ENCODE measurements around the gene CYP21A2. TPM values are rescaled to one million over a fixed set of nuclear protein-coding genes. Genes with fewer than 3 reads are reported as not detected.
A peak's percentile ranks its signal among the peaks of the same experiment; 100 is the strongest.

The CYP21A2 gene
- total and polyA plus RNA-seq, 3 experiments from 2014 or later: 0.37 to 0.40 TPM; not detected in 1

DNA sequence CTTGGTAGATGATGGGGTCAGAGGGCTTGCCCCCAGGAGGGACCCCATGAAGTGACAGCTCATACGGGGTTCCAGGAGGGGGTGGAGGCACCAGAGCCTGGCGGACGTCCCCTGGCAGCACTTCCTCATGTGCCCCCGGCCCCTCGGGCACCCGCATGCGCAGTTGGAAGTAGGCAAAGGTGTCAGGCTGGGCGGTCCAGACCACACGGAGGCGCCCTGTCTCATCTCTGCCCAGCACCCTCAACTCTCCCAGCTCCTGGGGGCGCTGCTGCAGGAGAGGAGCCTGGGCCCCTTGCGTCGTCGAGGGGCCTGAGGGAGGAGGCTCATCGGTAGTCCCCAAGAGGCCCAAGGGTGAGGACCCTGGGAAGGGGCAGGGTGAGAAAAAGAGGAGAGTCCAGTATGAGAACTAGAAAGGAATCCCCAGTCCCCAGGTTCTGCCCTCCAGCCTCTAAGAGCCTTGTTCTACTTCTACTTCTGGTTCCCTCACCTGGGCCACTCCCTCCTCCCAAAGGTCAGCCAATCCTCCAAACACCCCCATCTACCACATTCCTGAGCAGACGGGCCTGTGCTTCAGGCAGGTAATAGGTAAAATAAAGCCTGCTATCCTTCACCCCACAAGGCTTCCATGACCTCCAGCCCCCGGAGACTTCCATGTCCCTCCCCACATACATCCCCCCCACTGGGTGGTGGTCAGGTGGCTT lies 47.7 kb downstream of the CYP21A2 start:
- no peaks in the 10 kb centered on the region for H3K9me3 Mint-ChIP-seq
- H3K36me3 ChIP-seq (ENCODE audit: insufficient read depth, low read length): no peaks in the 10 kb centered on the region
- peaks cover 0 to 5% (median 0%) of the 10 kb centered on the region in 3 donors for H3K36me3 Mint-ChIP-seq
- H3K4me3 Mint-ChIP-seq: peak overlapping the region in 2 of 7 donors; percentile 6 to 40
- H3K27ac Mint-ChIP-seq: no peak overlapping the region
- no peak overlapping the region for H3K4me3 ChIP-seq (ENCODE audit: low read length)
- H3K9me3 ChIP-seq (ENCODE audit: low read length): no peaks in the 10 kb centered on the region
- ChIA-PET CTCF (interaction anchor here (1.0 to 1.7 kb wide), 2 partner anchors 9 to 66 kb away, joined by 3 to 4 read pairs; partner anchors contain the start of gene PRRT1), POLR2A (no interaction called here)
- H3K27me3 Mint-ChIP-seq: peaks cover 18 to 41% of the 10 kb centered on the region in 2 donors
- DNase-seq: no peak
- no peaks in the 10 kb centered on the region for H3K4me1 ChIP-seq (ENCODE audit: insufficient read depth, low read length)
- H3K27ac ChIP-seq (ENCODE audit: low read depth, low read length): no peak overlapping the region
- no peaks in the 10 kb centered on the region for H3K27me3 ChIP-seq (ENCODE audit: insufficient read depth, low read length, poor library complexity, severe bottlenecking)
- peaks cover 0 to 6% (median 0%) of the 10 kb centered on the region in 3 donors for H3K4me1 Mint-ChIP-seq

DNA sequence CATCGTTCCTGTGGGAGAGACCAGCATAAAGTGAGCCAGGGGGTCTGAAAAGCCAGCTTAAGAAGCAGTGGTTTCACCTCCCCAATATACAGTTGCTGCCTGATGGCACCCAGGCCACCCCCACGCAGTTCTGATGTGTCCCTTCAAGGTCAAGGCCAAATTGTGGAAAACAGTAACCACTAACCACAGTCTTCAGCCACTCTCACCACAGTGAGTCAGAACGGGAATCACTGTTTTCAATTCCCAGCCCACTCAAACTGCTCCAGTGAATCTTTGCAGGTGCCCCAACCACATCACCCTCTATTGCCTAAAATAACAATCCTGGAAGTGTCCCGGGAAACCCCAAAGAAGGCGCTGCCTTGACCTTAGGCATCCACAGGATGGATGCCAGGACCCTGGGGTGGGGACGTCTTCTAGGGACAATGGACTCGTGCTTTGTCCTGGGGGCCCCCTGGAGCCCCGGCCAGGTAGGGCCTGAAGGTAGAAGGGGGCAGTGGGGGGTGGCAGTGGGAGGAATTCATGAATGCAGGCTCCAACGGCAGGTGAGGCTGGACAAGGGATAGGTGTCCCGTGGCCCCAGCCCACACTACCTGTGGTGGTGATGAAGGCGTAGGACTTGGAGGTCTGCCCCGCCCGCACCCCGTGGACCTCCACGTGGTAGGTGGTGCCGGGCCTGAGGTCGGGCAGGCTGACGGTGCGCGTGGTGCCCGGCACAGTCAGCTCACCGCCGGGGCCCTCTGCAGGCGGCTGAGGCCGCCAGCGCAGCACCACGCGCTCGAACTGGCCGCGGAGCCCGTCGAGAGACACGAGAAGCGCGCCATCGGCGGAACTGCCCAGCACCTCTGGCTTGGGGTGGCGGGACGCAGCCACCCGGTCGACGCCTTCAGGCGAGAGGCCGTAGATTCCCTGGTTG lies 48.7 kb downstream of the CYP21A2 start:
- DNase-seq: no peak
- POLR2A ChIA-PET: no interaction called here
- no peaks in the 10 kb centered on the region for H3K36me3 ChIP-seq (ENCODE audit: insufficient read depth, low read length)
- H3K4me1 ChIP-seq (ENCODE audit: insufficient read depth, low read length): no peaks in the 10 kb centered on the region
- no peaks in the 10 kb centered on the region for H3K27me3 ChIP-seq (ENCODE audit: insufficient read depth, low read length, poor library complexity, severe bottlenecking)
- H3K27me3 Mint-ChIP-seq: peaks cover 19 to 41% of the 10 kb centered on the region in 2 donors
- no peak overlapping the region for H3K27ac ChIP-seq (ENCODE audit: low read depth, low read length)
- CTCF ChIA-PET: interaction anchor here (0.9 to 1.2 kb wide), 2 partner anchors 159 to 699 kb away, joined by 3 to 4 read pairs; no protein-coding TSS in a partner anchor
- H3K27ac Mint-ChIP-seq: no peak overlapping the region
- peaks cover 0 to 6% (median 0%) of the 10 kb centered on the region in 3 donors for H3K4me1 Mint-ChIP-seq
- peaks cover 0 to 5% (median 0%) of the 10 kb centered on the region in 3 donors for H3K36me3 Mint-ChIP-seq
- H3K4me3 Mint-ChIP-seq: peak overlapping the region in 5 of 7 donors; percentile 15 to 82 (median 24)
- H3K9me3 Mint-ChIP-seq: no peaks in the 10 kb centered on the region
- H3K9me3 ChIP-seq (ENCODE audit: low read length): no peaks in the 10 kb centered on the region
- H3K4me3 ChIP-seq (ENCODE audit: low read length): no peak overlapping the region

- CTCF ChIA-PET: interaction anchor here (0.9 to 1.2 kb wide), 3 partner anchors 10 to 698 kb away, joined by 3 to 4 read pairs (median 3); no protein-coding TSS in a partner anchor
- POLR2A ChIA-PET: no interaction called here
- no peaks in the 10 kb centered on the region for H3K36me3 ChIP-seq (ENCODE audit: insufficient read depth, low read length)
- no peak overlapping the region for H3K27ac ChIP-seq (ENCODE audit: low read depth, low read length)
- no peaks in the 10 kb centered on the region for H3K9me3 ChIP-seq (ENCODE audit: low read length)
- Mint-ChIP-seq H3K27ac (no peak overlapping the region), H3K4me3 (peak overlapping the region in 2 of 7 donors; percentile 25 to 40), H3K9me3 (no peaks in the 10 kb centered on the region), H3K36me3 (peaks cover 0 to 5% (median 0%) of the 10 kb centered on the region in 3 donors), H3K27me3 (peaks cover 19 to 41% of the 10 kb centered on the region in 2 donors), H3K4me1 (peaks cover 0 to 6% (median 0%) of the 10 kb centered on the region in 3 donors)
- peak; percentile 41 to 78 (median 49) for DNase-seq
- no peaks in the 10 kb centered on the region for H3K27me3 ChIP-seq (ENCODE audit: insufficient read depth, low read length, poor library complexity, severe bottlenecking)
- no peaks in the 10 kb centered on the region for H3K4me1 ChIP-seq (ENCODE audit: insufficient read depth, low read length)
- H3K4me3 ChIP-seq (ENCODE audit: low read length): no peak overlapping the region
These were observed 49.6 kb downstream of the CYP21A2 start for GRCh38 chr6:32087574-32088486.

DNA sequence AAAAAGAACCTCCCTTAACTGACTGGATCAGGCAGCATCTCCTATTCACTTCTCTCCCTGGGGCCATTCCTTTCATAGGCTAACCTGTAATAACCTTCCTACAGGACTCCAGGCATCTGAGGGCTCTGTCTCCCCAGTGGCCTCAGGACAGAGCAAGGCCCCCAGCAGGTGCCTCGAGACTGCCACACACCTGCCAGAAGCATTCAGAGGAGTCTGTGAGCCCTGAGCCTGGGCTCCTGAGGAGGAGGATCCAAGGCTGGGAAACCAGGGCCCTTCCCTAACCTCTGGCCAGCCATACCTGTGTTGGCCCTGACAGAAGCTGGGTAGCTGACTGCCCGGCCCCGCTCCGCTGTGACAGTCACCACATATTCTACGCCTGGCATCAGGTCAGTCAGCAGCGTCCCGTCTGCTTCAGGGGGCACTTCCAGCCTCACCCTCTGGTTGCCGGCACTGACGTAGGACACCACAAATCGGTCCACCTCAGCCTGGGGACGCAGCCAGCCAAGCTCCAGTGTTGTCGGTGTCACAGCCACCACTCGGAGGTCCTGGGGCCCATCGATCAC lies 50.4 kb downstream of the CYP21A2 start:
- H3K27me3 ChIP-seq (ENCODE audit: insufficient read depth, low read length, poor library complexity, severe bottlenecking): no peaks in the 10 kb centered on the region
- no peak overlapping the region for H3K4me3 ChIP-seq (ENCODE audit: low read length)
- ChIA-PET POLR2A (interaction anchor here (0.6 kb wide), 1 partner anchor 1454 kb away, joined by 3 read pairs; no protein-coding TSS in a partner anchor), CTCF (interaction anchor here (1.2 kb wide), 2 partner anchors 9 to 697 kb away, joined by 3 to 4 read pairs; no protein-coding TSS in a partner anchor)
- no peaks in the 10 kb centered on the region for H3K4me1 ChIP-seq (ENCODE audit: insufficient read depth, low read length)
- no peak for DNase-seq
- Mint-ChIP-seq H3K27me3 (peaks cover 23 to 36% of the 10 kb centered on the region in 2 donors), H3K4me3 (peak overlapping the region in 2 of 7 donors; percentile 25 to 40), H3K27ac (no peak overlapping the region), H3K4me1 (peaks cover 0 to 6% (median 0%) of the 10 kb centered on the region in 3 donors), H3K9me3 (no peaks in the 10 kb centered on the region), H3K36me3 (peaks cover 0 to 5% (median 0%) of the 10 kb centered on the region in 3 donors)
- no peaks in the 10 kb centered on the region for H3K9me3 ChIP-seq (ENCODE audit: low read length)
- no peaks in the 10 kb centered on the region for H3K36me3 ChIP-seq (ENCODE audit: insufficient read depth, low read length)
- H3K27ac ChIP-seq (ENCODE audit: low read depth, low read length): no peak overlapping the region

- H3K36me3 Mint-ChIP-seq: no peaks in the 10 kb centered on the region
- CTCF ChIA-PET: interaction anchor here (1.2 kb wide), 1 partner anchor 10 kb away, joined by 3 read pairs; no protein-coding TSS in a partner anchor
- H3K27ac Mint-ChIP-seq: peak overlapping the region in 1 of 8 donors; percentile 69
- H3K4me1 Mint-ChIP-seq: peaks cover 0 to 6% (median 0%) of the 10 kb centered on the region in 3 donors
- Histone ChIP-seq H3K4me3 (ENCODE audit: low read length) (no peak overlapping the region), H3K27ac (ENCODE audit: low read depth, low read length) (no peak overlapping the region), H3K36me3 (ENCODE audit: insufficient read depth, low read length) (no peaks in the 10 kb centered on the region), H3K4me1 (ENCODE audit: insufficient read depth, low read length) (no peaks in the 10 kb centered on the region), H3K9me3 (ENCODE audit: low read length) (no peaks in the 10 kb centered on the region), H3K27me3 (ENCODE audit: insufficient read depth, low read length, poor library complexity, severe bottlenecking) (no peaks in the 10 kb centered on the region)
- DNase-seq: no peak
- H3K9me3 Mint-ChIP-seq: no peaks in the 10 kb centered on the region
- peak overlapping the region in 1 of 7 donors; percentile 6 for H3K4me3 Mint-ChIP-seq
- POLR2A ChIA-PET: interaction anchor here (0.6 kb wide), 1 partner anchor 1455 kb away, joined by 3 read pairs; no protein-coding TSS in a partner anchor
- H3K27me3 Mint-ChIP-seq: peaks cover 19 to 32% of the 10 kb centered on the region in 2 donors
These were observed 51.0 kb downstream of the CYP21A2 start for GRCh38 chr6:32089082-32089828.

Measured in CD8-positive, alpha-beta memory T cell (primary cell).